ENCODE measurements around the gene PLPP3. TPM values are rescaled to one million over a fixed set of nuclear protein-coding genes. Genes with fewer than 3 reads are reported as not detected.

The PLPP3 gene
- total RNA-seq, 1 donor from 2014 or later, result 16.1 TPM

GRCh38 chr1:56540467-56540866, 38.9 kb downstream of the PLPP3 start:
- no peaks in the 10 kb centered on the region for H3K9me3 Mint-ChIP-seq (ENCODE audit: low read depth)
- peaks cover 35% of the 10 kb centered on the region for H3K4me1 Mint-ChIP-seq (ENCODE audit: low read depth)
- DNase-seq (ENCODE audit: low spot score, unreplicated experiment), result no peak
- no peaks in the 10 kb centered on the region for H3K27me3 Mint-ChIP-seq
- no peak overlapping the region for H3K27ac Mint-ChIP-seq
- H3K4me3 Mint-ChIP-seq (ENCODE audit: low read depth), result no peak overlapping the region
- TF ChIP-seq, protein P1, sequence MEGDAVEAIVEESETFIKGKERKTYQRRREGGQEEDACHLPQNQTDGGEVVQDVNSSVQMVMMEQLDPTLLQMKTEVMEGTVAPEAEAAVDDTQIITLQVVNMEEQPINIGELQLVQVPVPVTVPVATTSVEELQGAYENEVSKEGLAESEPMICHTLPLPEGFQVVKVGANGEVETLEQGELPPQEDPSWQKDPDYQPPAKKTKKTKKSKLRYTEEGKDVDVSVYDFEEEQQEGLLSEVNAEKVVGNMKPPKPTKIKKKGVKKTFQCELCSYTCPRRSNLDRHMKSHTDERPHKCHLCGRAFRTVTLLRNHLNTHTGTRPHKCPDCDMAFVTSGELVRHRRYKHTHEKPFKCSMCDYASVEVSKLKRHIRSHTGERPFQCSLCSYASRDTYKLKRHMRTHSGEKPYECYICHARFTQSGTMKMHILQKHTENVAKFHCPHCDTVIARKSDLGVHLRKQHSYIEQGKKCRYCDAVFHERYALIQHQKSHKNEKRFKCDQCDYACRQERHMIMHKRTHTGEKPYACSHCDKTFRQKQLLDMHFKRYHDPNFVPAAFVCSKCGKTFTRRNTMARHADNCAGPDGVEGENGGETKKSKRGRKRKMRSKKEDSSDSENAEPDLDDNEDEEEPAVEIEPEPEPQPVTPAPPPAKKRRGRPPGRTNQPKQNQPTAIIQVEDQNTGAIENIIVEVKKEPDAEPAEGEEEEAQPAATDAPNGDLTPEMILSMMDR (IDR thresholded peaks at IDR 0.05; ENCODE audit: unreplicated experiment), result no peak
- peaks cover 5% of the 10 kb centered on the region for H3K36me3 Mint-ChIP-seq (ENCODE audit: insufficient read depth)

DNA sequence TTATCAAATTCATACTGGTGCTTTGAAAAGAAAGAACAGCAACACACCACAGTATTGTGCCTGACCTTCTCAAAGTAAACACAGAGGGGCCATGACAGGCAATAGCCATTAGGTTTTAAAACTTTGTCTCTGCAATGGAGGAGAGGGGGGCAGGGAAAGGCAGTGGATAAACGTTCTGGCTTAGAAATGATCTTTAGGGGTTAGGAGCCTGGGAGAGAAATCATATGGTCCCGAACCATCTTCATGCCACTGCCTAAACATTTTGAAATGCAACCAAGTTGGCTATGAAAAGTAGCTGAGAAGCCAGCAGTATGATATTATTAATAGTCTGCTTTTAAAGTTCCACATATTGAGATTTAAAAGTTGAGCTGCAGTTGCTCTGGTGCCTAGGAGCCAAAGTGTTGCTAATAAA, 39.8 kb downstream of the PLPP3 start:
- no peaks in the 10 kb centered on the region for H3K9me3 Mint-ChIP-seq (ENCODE audit: low read depth)
- no peak overlapping the region for H3K4me3 Mint-ChIP-seq (ENCODE audit: low read depth)
- H3K27me3 Mint-ChIP-seq, result no peaks in the 10 kb centered on the region
- DNase-seq (ENCODE audit: low spot score, unreplicated experiment), result no peak
- no peak overlapping the region for H3K27ac Mint-ChIP-seq
- H3K36me3 Mint-ChIP-seq (ENCODE audit: insufficient read depth), result peaks cover 5% of the 10 kb centered on the region
- H3K4me1 Mint-ChIP-seq (ENCODE audit: low read depth), result peaks cover 38% of the 10 kb centered on the region
- TF ChIP-seq, protein P1 (IDR thresholded peaks at IDR 0.05; ENCODE audit: unreplicated experiment), result no peak

DNA sequence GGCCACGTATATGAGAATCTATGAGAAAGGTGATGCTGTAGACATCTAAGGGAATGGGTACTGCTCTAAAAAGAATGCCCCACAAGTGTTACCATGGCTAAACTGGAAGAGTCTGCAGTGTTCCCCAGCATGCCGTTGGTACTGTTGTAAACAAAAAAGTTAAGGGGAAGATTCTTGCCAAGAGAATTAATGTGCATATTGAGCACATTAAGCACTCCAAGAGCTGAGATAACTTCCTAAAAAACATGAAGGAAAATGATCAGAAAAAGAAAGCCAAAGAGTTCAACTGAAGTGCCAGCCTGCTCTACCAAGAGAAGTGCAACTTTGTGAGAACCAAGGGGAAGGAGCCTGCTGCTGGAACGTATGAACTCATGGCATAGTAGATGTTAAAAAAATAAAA, 40.8 kb downstream of the PLPP3 start:
- H3K27me3 Mint-ChIP-seq, result no peaks in the 10 kb centered on the region
- TF ChIP-seq, protein P1 (IDR thresholded peaks at IDR 0.05; ENCODE audit: unreplicated experiment), result no peak
- H3K27ac Mint-ChIP-seq, result no peak overlapping the region
- no peak overlapping the region for H3K4me3 Mint-ChIP-seq (ENCODE audit: low read depth)
- peaks cover 36% of the 10 kb centered on the region for H3K4me1 Mint-ChIP-seq (ENCODE audit: low read depth)
- no peak for DNase-seq (ENCODE audit: low spot score, unreplicated experiment)
- peaks cover 7% of the 10 kb centered on the region for H3K36me3 Mint-ChIP-seq (ENCODE audit: insufficient read depth)
- H3K9me3 Mint-ChIP-seq (ENCODE audit: low read depth), result no peaks in the 10 kb centered on the region

GRCh38 chr1:56537660-56538059, 41.7 kb downstream of the PLPP3 start:
- Mint-ChIP-seq H3K4me1 (ENCODE audit: low read depth) (peaks cover 31% of the 10 kb centered on the region), H3K4me3 (ENCODE audit: low read depth) (no peak overlapping the region), H3K9me3 (ENCODE audit: low read depth) (no peaks in the 10 kb centered on the region), H3K27ac (no peak overlapping the region), H3K36me3 (ENCODE audit: insufficient read depth) (peaks cover 6% of the 10 kb centered on the region), H3K27me3 (no peaks in the 10 kb centered on the region)
- DNase-seq (ENCODE audit: low spot score, unreplicated experiment), result no peak
- TF ChIP-seq, protein P1 (IDR thresholded peaks at IDR 0.05; ENCODE audit: unreplicated experiment), result no peak

DNA sequence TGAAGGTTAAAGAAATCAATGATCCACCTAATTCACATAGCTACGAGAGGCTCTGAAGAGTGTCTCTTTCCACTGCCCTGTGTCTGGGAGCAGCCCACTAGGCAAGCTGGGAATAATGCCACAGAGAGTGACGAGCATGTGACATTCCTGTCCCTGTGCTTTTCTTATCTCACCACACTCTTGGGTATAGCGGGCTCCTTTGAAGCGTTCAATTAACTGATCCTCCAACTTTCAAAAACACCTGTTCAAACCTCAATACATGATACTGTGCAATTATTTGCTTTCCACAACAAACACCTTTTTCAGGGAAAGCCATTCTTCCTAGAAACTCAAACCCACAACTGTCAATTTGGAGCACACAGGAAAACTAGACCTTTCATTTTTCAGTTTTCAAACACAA, 43.4 kb downstream of the PLPP3 start:
- Mint-ChIP-seq H3K4me1 (ENCODE audit: low read depth) (peaks cover 29% of the 10 kb centered on the region), H3K27me3 (no peaks in the 10 kb centered on the region), H3K27ac (peak overlapping the region; percentile 71), H3K9me3 (ENCODE audit: low read depth) (no peaks in the 10 kb centered on the region), H3K4me3 (ENCODE audit: low read depth) (no peak overlapping the region), H3K36me3 (ENCODE audit: insufficient read depth) (peaks cover 6% of the 10 kb centered on the region)
- TF ChIP-seq, protein P1 (IDR thresholded peaks at IDR 0.05; ENCODE audit: unreplicated experiment), result no peak
- no peak for DNase-seq (ENCODE audit: low spot score, unreplicated experiment)
